WTC11 (cell line): Measurements from ENCODE around the gene NEK8. TPM values are rescaled to one million over a fixed set of nuclear protein-coding genes. Genes with fewer than 3 reads are reported as not detected.
A peak's percentile ranks its signal among the peaks of the same experiment; 100 is the strongest.

Experiments used
- AFF4 ChIP-seq: sonication (generic); formaldehyde crosslinking; IDR thresholded peaks from 2 replicates; pipeline ENCODE4 v1.8.1; 2023; ENCODE audit warnings: mild to moderate bottlenecking, missing genetic modification reagents, borderline replicate concordance
- ARID4B ChIP-seq: sonication (generic); formaldehyde crosslinking; IDR thresholded peaks from 2 replicates; pipeline ENCODE4 v1.8.0; 2023; ENCODE audit warnings: missing genetic modification reagents, mild to moderate bottlenecking, borderline replicate concordance
- CREM ChIP-seq: sonication (generic); formaldehyde crosslinking; IDR thresholded peaks from 2 replicates; pipeline ENCODE4 v1.8.1; 2022; ENCODE audit warnings: mild to moderate bottlenecking, missing genetic modification reagents, moderate library complexity
- E2F4 ChIP-seq: sonication (generic); formaldehyde crosslinking; IDR thresholded peaks from 2 replicates; pipeline ENCODE4 v1.8.1; 2022; ENCODE audit warnings: low read depth, mild to moderate bottlenecking, moderate library complexity, missing genetic modification reagents, borderline replicate concordance
- E2F5 ChIP-seq: sonication (generic); formaldehyde crosslinking; IDR thresholded peaks from 2 replicates; pipeline ENCODE4 v1.8.1; 2022; ENCODE audit warnings: mild to moderate bottlenecking, moderate library complexity, missing genetic modification reagents
- GRHL2 ChIP-seq: fragments of 250-450 bp; sonication (Bioruptor Pico); IDR thresholded peaks from 2 replicates; pipeline ENCODE4 v1.8.0; 2022; ENCODE audit warnings: mild to moderate bottlenecking, moderate library complexity; ENCODE audit not compliant: insufficient replicate concordance, severe bottlenecking
- KAT7 ChIP-seq: sonication (generic); formaldehyde crosslinking; IDR thresholded peaks from 2 replicates; pipeline ENCODE4 v1.8.1; 2023; ENCODE audit warnings: missing genetic modification reagents, mild to moderate bottlenecking, borderline replicate concordance
- OVOL2 ChIP-seq: fragments of 250-450 bp; sonication (Bioruptor Pico); IDR thresholded peaks from 2 replicates; pipeline ENCODE4 v1.9.0; 2021; ENCODE audit warnings: mild to moderate bottlenecking, borderline replicate concordance
- PRDM15 ChIP-seq: sonication (generic); formaldehyde crosslinking; IDR thresholded peaks from 2 replicates; pipeline ENCODE4 v1.8.0; 2022; ENCODE audit warnings: missing genetic modification reagents
- PRRX2 ChIP-seq: fragments of 250-450 bp; sonication (Bioruptor Pico); IDR thresholded peaks from 2 replicates; pipeline ENCODE4 v1.8.0; 2021; ENCODE audit warnings: mild to moderate bottlenecking
- RORB ChIP-seq: fragments of 250-450 bp; sonication (Bioruptor Pico); IDR thresholded peaks from 2 replicates; pipeline ENCODE4 v1.9.0; 2021; ENCODE audit warnings: mild to moderate bottlenecking
- SMAD3 ChIP-seq: sonication (generic); formaldehyde crosslinking; IDR thresholded peaks from 2 replicates; pipeline ENCODE4 v1.8.0; 2022; ENCODE audit warnings: missing genetic modification reagents, mild to moderate bottlenecking, borderline replicate concordance
- ZBTB21 ChIP-seq: sonication (generic); formaldehyde crosslinking; IDR thresholded peaks from 2 replicates; pipeline ENCODE4 v1.8.1; 2023; ENCODE audit warnings: mild to moderate bottlenecking, missing genetic modification reagents, borderline replicate concordance
- ZNF121 ChIP-seq: sonication (generic); formaldehyde crosslinking; IDR thresholded peaks from 2 replicates; pipeline ENCODE4 v1.8.0; 2023; ENCODE audit warnings: missing genetic modification reagents
- ZNF138 ChIP-seq: sonication (generic); formaldehyde crosslinking; conservative IDR thresholded peaks from 2 replicates; pipeline ENCODE4 v1.8.1; 2022; ENCODE audit warnings: mild to moderate bottlenecking, moderate library complexity, missing genetic modification reagents
- ZNF219 ChIP-seq: sonication (generic); formaldehyde crosslinking; IDR thresholded peaks from 2 replicates; pipeline ENCODE4 v1.8.0; 2023; ENCODE audit warnings: missing genetic modification reagents, mild to moderate bottlenecking, borderline replicate concordance
- ZNF281 ChIP-seq: sonication (generic); formaldehyde crosslinking; IDR thresholded peaks from 2 replicates; pipeline ENCODE4 v1.8.0; 2023; ENCODE audit warnings: mild to moderate bottlenecking, missing genetic modification reagents
- ZNF416 ChIP-seq: fragments of 250-450 bp; sonication (Bioruptor Pico); IDR thresholded peaks from 2 replicates; pipeline ENCODE4 v1.9.0; 2021; ENCODE audit warnings: mild to moderate bottlenecking, inconsistent platforms
- ZSCAN18 ChIP-seq: fragments of 250-450 bp; sonication (Bioruptor Pico); IDR thresholded peaks from 2 replicates; pipeline ENCODE4 v2.1.2; 2022; ENCODE audit warnings: mild to moderate bottlenecking, moderate library complexity
- total RNA-seq: library from RNA; stranded (reverse); gene quantifications from 3 replicates; pipeline ENCODE4 v1.2.3, GENCODE V29; 2021

The NEK8 gene
- total RNA-seq, 1 experiment from 2014 or later: 25.0 TPM

GRCh38 chr17:28744972-28745785 is 16.6 kb downstream of the NEK8 start (continued):
- TF ChIP-seq KAT7 (peak; percentile 48; the same call in 1 of the 2 replicates), E2F5 (no peak), ZNF121 (CRISPR knock-in tag) (no peak), ZSCAN18 (no peak), SMAD3 (CRISPR knock-in tag) (no peak), ZNF281 (CRISPR knock-in tag) (0 out of 2 replicates have a peak, but pooled peaks have one; percentile 22), ARID4B (CRISPR knock-in tag) (0 out of 2 replicates have a peak, but pooled peaks have one; percentile 3), ZNF219 (CRISPR knock-in tag) (no peak), PRRX2 (CRISPR knock-in tag) (no peak; the same call in 1 of the 2 replicates), ZBTB21 (CRISPR knock-in tag) (peak; percentile 85; the same call in 1 of the 2 replicates), AFF4 (no peak), OVOL2 (CRISPR knock-in tag) (no peak), ZNF138 (CRISPR knock-in tag) (no peak), E2F4 (no peak), RORB (CRISPR knock-in tag) (no peak), GRHL2 (CRISPR knock-in tag) (no peak), ZNF416 (CRISPR knock-in tag) (peak; percentile 70), PRDM15 (CRISPR knock-in tag) (no peak), CREM (CRISPR knock-in tag) (no peak)
